ENCODE measurements around the gene SLC30A9. TPM values are rescaled to one million over a fixed set of nuclear protein-coding genes. Genes with fewer than 3 reads are reported as not detected.

SLC30A9 gene
- total RNA-seq, 1 experiment from 2014 or later, result 32.7 TPM

DNA sequence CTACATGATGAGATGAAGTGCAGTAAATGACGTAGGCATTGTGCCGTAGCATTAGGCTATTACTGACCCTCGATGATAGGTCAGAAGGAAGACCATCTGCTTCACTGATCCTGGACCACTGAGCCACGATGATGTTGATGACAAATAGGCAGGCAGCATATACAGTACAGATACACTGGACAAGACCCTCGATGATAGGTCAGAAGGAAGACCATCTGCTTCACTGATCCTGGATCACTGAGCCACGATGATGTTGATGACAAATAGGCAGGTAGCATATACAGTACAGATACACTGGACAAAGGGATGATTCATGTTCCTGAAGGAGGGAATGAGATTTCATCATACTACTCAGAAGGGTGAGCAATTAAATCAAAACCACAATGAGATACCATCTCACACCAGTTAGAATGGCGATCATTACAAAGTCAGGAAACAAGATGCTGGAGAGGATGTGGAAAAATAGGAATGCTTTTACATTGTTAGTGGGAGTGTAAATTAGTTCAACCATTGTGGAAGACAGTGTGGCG lies 111.2 kb downstream of the SLC30A9 start:
- no peak overlapping the region for H3K9ac ChIP-seq (ENCODE audit: low read length)
- CTCF ChIA-PET, result no interaction called here
- POLR2A ChIA-PET (ENCODE audit: unreplicated experiment), result no interaction called here
- H3K27me3 ChIP-seq (ENCODE audit: low read length), result no peaks in the 10 kb centered on the region
- H3K9me2 ChIP-seq (replicated peaks; ENCODE audit: low read length), result no peaks in the 10 kb centered on the region
- peak; percentile 66 for DNase-seq
- no peaks in the 10 kb centered on the region for H3K79me2 ChIP-seq (ENCODE audit: low read length)
- no peaks in the 10 kb centered on the region for H3F3A ChIP-seq (ENCODE audit: low read length, unreplicated experiment)
- TF ChIP-seq, protein P1, sequence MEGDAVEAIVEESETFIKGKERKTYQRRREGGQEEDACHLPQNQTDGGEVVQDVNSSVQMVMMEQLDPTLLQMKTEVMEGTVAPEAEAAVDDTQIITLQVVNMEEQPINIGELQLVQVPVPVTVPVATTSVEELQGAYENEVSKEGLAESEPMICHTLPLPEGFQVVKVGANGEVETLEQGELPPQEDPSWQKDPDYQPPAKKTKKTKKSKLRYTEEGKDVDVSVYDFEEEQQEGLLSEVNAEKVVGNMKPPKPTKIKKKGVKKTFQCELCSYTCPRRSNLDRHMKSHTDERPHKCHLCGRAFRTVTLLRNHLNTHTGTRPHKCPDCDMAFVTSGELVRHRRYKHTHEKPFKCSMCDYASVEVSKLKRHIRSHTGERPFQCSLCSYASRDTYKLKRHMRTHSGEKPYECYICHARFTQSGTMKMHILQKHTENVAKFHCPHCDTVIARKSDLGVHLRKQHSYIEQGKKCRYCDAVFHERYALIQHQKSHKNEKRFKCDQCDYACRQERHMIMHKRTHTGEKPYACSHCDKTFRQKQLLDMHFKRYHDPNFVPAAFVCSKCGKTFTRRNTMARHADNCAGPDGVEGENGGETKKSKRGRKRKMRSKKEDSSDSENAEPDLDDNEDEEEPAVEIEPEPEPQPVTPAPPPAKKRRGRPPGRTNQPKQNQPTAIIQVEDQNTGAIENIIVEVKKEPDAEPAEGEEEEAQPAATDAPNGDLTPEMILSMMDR (conservative IDR thresholded peaks at IDR 0.05; ENCODE audit: low read depth, low read length), result no peak
- TF ChIP-seq EZH2phosphoT487 (IDR thresholded peaks at IDR 0.05; ENCODE audit: borderline replicate concordance, low read length) (no peak), EZH2 (IDR thresholded peaks at IDR 0.05; ENCODE audit: low read length, unreplicated experiment) (no peak)
- intact Hi-C loops (cut with micrococcal nuclease), result no loop called here
- H3K4me2 ChIP-seq (ENCODE audit: low read length), result no peak overlapping the region
- H3K27ac ChIP-seq (ENCODE audit: low read length), result no peak overlapping the region
- ATAC-seq, result peak; percentile 54
- H3K36me3 ChIP-seq (ENCODE audit: low read depth, low read length), result no peaks in the 10 kb centered on the region
- no peaks in the 10 kb centered on the region for H3K9me3 ChIP-seq (ENCODE audit: low read length)
- no TSS peak for BruUV-seq (replicated peaks)
- H3K4me3 ChIP-seq (ENCODE audit: low read length), result no peak overlapping the region
- no peak overlapping the region for H2AFZ ChIP-seq (ENCODE audit: low read length)
- no peaks in the 10 kb centered on the region for H3K4me1 ChIP-seq (ENCODE audit: insufficient read depth, low read length)
- H4K20me1 ChIP-seq (ENCODE audit: low read length), result no peaks in the 10 kb centered on the region

DNA sequence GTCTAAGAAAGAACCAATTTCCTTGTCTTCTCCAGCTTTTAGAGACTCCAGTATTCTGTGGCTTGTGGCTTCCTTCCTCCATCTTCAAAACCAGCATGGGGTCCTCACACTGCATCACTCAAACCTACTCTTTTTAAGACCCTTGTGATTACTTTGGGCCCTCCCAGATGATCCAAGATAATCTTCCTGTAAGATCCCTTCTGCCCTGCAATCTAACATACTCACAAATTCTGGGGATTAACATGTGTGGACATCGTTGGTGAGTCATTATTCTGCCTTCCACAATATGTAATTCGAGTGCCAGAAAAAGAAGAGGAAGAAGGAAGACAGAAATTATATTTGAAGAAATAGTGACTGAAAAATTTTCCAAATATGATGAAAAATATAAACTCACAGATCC lies 114.2 kb downstream of the SLC30A9 start:
- TF ChIP-seq EZH2 (IDR thresholded peaks at IDR 0.05; ENCODE audit: low read length, unreplicated experiment) (no peak), EZH2phosphoT487 (IDR thresholded peaks at IDR 0.05; ENCODE audit: borderline replicate concordance, low read length) (no peak)
- TF ChIP-seq, protein P1 (conservative IDR thresholded peaks at IDR 0.05; ENCODE audit: low read depth, low read length), result no peak
- Histone ChIP-seq H3K36me3 (ENCODE audit: low read depth, low read length) (no peaks in the 10 kb centered on the region), H3K4me2 (ENCODE audit: low read length) (no peak overlapping the region), H4K20me1 (ENCODE audit: low read length) (no peaks in the 10 kb centered on the region), H3K9me3 (ENCODE audit: low read length) (no peaks in the 10 kb centered on the region), H2AFZ (ENCODE audit: low read length) (no peak overlapping the region), H3K9me2 (replicated peaks; ENCODE audit: low read length) (no peaks in the 10 kb centered on the region), H3K4me3 (ENCODE audit: low read length) (no peak overlapping the region), H3K79me2 (ENCODE audit: low read length) (no peaks in the 10 kb centered on the region), H3K9ac (ENCODE audit: low read length) (no peak overlapping the region), H3K27ac (ENCODE audit: low read length) (no peak overlapping the region), H3K27me3 (ENCODE audit: low read length) (no peaks in the 10 kb centered on the region), H3K4me1 (ENCODE audit: insufficient read depth, low read length) (no peaks in the 10 kb centered on the region), H3F3A (ENCODE audit: low read length, unreplicated experiment) (no peaks in the 10 kb centered on the region)
- intact Hi-C loops (cut with micrococcal nuclease), result no loop called here
- POLR2A ChIA-PET (ENCODE audit: unreplicated experiment), result no interaction called here
- BruUV-seq (replicated peaks), result no TSS peak
- ATAC-seq, result no peak
- DNase-seq, result peak; percentile 27
- CTCF ChIA-PET, result no interaction called here

DNA sequence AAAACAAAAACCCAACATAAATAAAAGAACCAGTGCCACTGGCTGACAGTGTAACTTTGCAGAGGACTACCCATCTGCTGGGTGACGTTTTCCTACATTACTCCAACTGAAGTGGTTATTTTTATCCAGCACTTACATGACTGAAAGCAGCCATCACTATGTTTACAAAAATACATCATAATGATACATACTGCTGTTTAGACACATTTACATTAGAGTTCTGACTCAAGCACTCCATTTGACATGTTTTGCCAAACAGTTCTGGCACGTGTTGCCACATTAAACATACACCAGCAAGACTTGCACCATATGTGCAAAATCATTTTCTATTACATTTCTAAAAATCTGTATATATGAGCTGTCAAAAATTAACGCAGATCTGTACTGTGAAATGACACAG lies 122.5 kb downstream of the SLC30A9 start:
- H3K4me3 ChIP-seq (ENCODE audit: low read length), result no peak overlapping the region
- ATAC-seq (no peak), DNase-seq (no peak)
- H3F3A ChIP-seq (ENCODE audit: low read length, unreplicated experiment), result no peaks in the 10 kb centered on the region
- H3K36me3 ChIP-seq (ENCODE audit: low read depth, low read length), result no peaks in the 10 kb centered on the region
- H3K27me3 ChIP-seq (ENCODE audit: low read length), result peaks cover 52% of the 10 kb centered on the region
- ChIA-PET CTCF (no interaction called here), POLR2A (ENCODE audit: unreplicated experiment) (no interaction called here)
- BruUV-seq (replicated peaks), result no TSS peak
- H3K9me3 ChIP-seq (ENCODE audit: low read length), result no peaks in the 10 kb centered on the region
- intact Hi-C loops (cut with micrococcal nuclease), result no loop called here
- no peak overlapping the region for H3K4me2 ChIP-seq (ENCODE audit: low read length)
- H2AFZ ChIP-seq (ENCODE audit: low read length), result no peak overlapping the region
- H3K27ac ChIP-seq (ENCODE audit: low read length), result no peak overlapping the region
- H3K79me2 ChIP-seq (ENCODE audit: low read length), result no peaks in the 10 kb centered on the region
- H4K20me1 ChIP-seq (ENCODE audit: low read length), result no peaks in the 10 kb centered on the region
- TF ChIP-seq, protein P1 (conservative IDR thresholded peaks at IDR 0.05; ENCODE audit: low read depth, low read length), result no peak
- TF ChIP-seq EZH2 (IDR thresholded peaks at IDR 0.05; ENCODE audit: low read length, unreplicated experiment), result no peak
- no peak for TF ChIP-seq EZH2phosphoT487 (IDR thresholded peaks at IDR 0.05; ENCODE audit: borderline replicate concordance, low read length)
- H3K9ac ChIP-seq (ENCODE audit: low read length), result no peak overlapping the region
- H3K9me2 ChIP-seq (replicated peaks; ENCODE audit: low read length), result no peaks in the 10 kb centered on the region
- no peaks in the 10 kb centered on the region for H3K4me1 ChIP-seq (ENCODE audit: insufficient read depth, low read length)

Measured in PC-3 (cell line).